Heart left ventricle (tissue), 16 donors: ENCODE measurements around the gene SORL1. TPM values are rescaled to one million over a fixed set of nuclear protein-coding genes. Genes with fewer than 3 reads are reported as not detected.

Experiments used
- ATAC-seq, 4 donors: fragments of 200-7000 bp; cut with Tn5 transposase; one replicate each; pipeline ENCODE4 v1.9.1; 2020 to 2022; ENCODE audit warnings: moderate library complexity in 4 of 4, mild to moderate bottlenecking in 3 of 4, moderate number of reproducible peaks in 1 of 4
- DNase-seq, 5 donors: peaks; one replicate each; pipeline ENCODE4 v3.0.0-alpha.2; 2020
- H3K27ac ChIP-seq, 12 donors: fragments of 200-600 bp; sonication (generic) in 4 of 12; one replicate each; pipeline versions ENCODE4 v1.5.0 to v1.8.0; 2016 to 2022; ENCODE audit warnings: mild to moderate bottlenecking in 2 of 12
- H3K27me3 ChIP-seq, 9 donors: fragments of 200-600 bp; sonication (generic) in 2 of 9; one replicate each; pipeline versions ENCODE4 v1.5.1 to v1.8.0; 2016 to 2022; ENCODE audit warnings: mild to moderate bottlenecking in 3 of 9
- H3K36me3 ChIP-seq, 9 donors: fragments of 200-600 bp; sonication (generic) in 2 of 9; one replicate each; pipeline versions ENCODE4 v1.5.0 to v1.8.0; 2018 to 2022; ENCODE audit warnings: mild to moderate bottlenecking in 2 of 9
- H3K4me1 ChIP-seq, 12 donors: fragments of 200-600 bp; sonication (generic) in 4 of 12; one replicate each; pipeline versions ENCODE4 v1.5.0 to v1.8.0; 2016 to 2022; ENCODE audit warnings: mild to moderate bottlenecking in 3 of 12
- H3K4me3 ChIP-seq, 12 donors: fragments of 200-600 bp; sonication (generic) in 4 of 12; one replicate each; pipeline versions ENCODE4 v1.5.0 to v1.8.0; 2017 to 2022; ENCODE audit warnings: mild to moderate bottlenecking in 9 of 12, moderate library complexity in 4 of 12
- H3K9me3 ChIP-seq, 12 donors: fragments of 200-600 bp; sonication (generic) in 4 of 12; one replicate each; pipeline versions ENCODE4 v1.5.0 to v1.8.0; 2016 to 2022; ENCODE audit warnings: mild to moderate bottlenecking in 1 of 12
- POLR2A ChIP-seq, 2 donors: fragments of 450-650 bp; IDR thresholded peaks; one replicate each; pipeline ENCODE4 v1.6.1; 2017; ENCODE audit warnings: antibody characterized with exemption in 2 of 2, mild to moderate bottlenecking in 2 of 2, moderate library complexity in 2 of 2
- WGBS, 4 donors: extraction: QIAGEN DNeasy Blood & Tissue Kit in 2 of 4; methylation state at CpG; one replicate each; pipeline versions ENCODE4 v1.1.5 to v1.1.7; 2013 to 2018; 5-methylcytosine and 5-hydroxymethylcytosine counted together
- intact Hi-C, 10 donors: fragments of 100-400 bp; cut with DNase I; formaldehyde crosslinking; loops; one replicate each; pipeline versions ENCODE4 v1.11.1 to v1.14.2; 2022
- polyA plus RNA-seq, 2 donors: library from polyadenylated mRNA; stranded (reverse); fragments of 200-250 nt; gene quantifications; one replicate each; pipeline ENCODE4 v1.2.3, GENCODE V29; 2013
- total RNA-seq, 9 donors: library from RNA; depleted of rRNA in 2 of 9; stranded (reverse); fragments of >200 nt in 2 of 9; fragmentation: NEBNext Ultra II Directional in 3 of 9; extraction: Animal tissue kit (Norgen Biotek cat#: 25700) in 3 of 9; gene quantifications; one replicate each; pipeline versions ENCODE4 v1.1.0 to v1.2.4, GENCODE V29; 2016 to 2023
- TF ChIP-seq, protein P1 (sequence below), 12 donors: fragments of 200-600 bp; sonication (generic) in 4 of 12; IDR thresholded peaks; one replicate each; pipeline versions ENCODE4 v1.5.0 to v1.8.0; 2018 to 2022; ENCODE audit warnings: antibody characterized with exemption in 12 of 12, mild to moderate bottlenecking in 5 of 12
- donor health status: ischemic (EF 13 %, LVEDD 7.1; RV severe dilation, severe dysfunction).
- donor health status: healthy with polysubstance abuse.
- donor health status: DM: no; HTN: yes; CAD: no.
- donor health status: DM: no; HTN: no; CAD: no.
- donor health status: ischemic (EF 25% LVEDD 6.9; RV normal size, moderate dysfunction).
- donor health status: ischemic (EF 25% LVEDD 5.7; RV mildly dilated, moderate dysfunction).
- donor health status: healthy.
- donor health status: DM: yes; HTN: yes; CAD: no.
- donor health status: ischemic (EF 35%, LVEDD 5.7; RV mildly dilated, moderate dysfunction).
- donor health status: nonischemic (EF 11% LVEDD 7.7; RV severe dilation, severe dysfunction).
- donor health status: DM: yes; HTN: yes; CAD: no.
- donor health status: PGD.
- donor health status: ischemic (EF 29% LVEDD 5.4; RV normal size, mild dysfunction).
- donor health status: nonischemic (EF 23%, LVEDD 6.1; RV moderate dilation, normal function).

The SORL1 gene
- total and polyA plus RNA-seq, 11 donors = 0.72 to 20.5 (median 5.2) TPM

DNA sequence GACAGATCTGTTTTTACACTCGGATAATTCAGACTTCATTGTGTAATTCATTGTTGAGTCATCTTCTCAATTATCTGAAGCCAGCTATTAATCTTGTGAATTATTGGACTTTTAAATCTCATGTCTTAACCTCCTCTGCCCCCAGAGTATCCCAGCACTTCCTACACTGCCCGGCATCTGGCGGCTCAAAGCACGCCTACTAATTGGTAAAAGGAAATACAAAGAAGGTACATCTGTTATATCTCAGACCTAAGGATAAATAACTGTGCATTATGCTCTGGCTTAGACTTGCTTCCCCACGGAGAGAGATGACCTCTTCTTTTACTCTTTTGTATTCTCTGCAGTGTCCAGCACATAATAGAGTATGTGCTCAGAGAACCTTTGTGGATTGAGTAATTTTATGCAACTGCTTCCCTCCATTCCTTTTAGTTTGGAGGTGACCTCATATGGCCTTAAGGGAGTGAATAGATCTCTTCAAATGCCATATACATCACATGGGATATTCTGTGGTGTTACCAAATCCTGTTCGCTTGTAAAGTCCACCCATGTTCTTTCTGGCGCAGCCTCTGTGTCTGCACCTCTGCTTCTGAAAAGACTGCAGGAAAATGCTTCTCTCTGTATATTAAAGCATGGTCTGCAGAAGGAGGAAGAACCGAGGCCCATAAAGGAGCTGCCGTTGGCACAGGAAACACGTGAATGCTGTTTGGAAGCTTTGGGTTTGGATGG is 126.3 kb downstream of the SORL1 start:
- H3K9me3 ChIP-seq = peaks cover 0 to 9% (median 0%) of the 10 kb centered on the region in 12 donors
- no peak overlapping the region for H3K4me3 ChIP-seq
- no peaks in the 10 kb centered on the region for H3K27me3 ChIP-seq
- ATAC-seq = no peak
- DNase-seq = no peak
- intact Hi-C loops = loop anchor here in 1 of 10 donors (5.0 kb wide), 1 partner anchor 126 kb away; the partner anchor contains the start of genes SORL1 and SORL1-AS1
- 57 to 66% (median 62%) methylated on average over 10 of the region's 10 CpGs for WGBS, 4 donors
- H3K4me1 ChIP-seq = peaks cover 0 to 60% (median 0%) of the 10 kb centered on the region in 12 donors
- TF ChIP-seq, protein P1, sequence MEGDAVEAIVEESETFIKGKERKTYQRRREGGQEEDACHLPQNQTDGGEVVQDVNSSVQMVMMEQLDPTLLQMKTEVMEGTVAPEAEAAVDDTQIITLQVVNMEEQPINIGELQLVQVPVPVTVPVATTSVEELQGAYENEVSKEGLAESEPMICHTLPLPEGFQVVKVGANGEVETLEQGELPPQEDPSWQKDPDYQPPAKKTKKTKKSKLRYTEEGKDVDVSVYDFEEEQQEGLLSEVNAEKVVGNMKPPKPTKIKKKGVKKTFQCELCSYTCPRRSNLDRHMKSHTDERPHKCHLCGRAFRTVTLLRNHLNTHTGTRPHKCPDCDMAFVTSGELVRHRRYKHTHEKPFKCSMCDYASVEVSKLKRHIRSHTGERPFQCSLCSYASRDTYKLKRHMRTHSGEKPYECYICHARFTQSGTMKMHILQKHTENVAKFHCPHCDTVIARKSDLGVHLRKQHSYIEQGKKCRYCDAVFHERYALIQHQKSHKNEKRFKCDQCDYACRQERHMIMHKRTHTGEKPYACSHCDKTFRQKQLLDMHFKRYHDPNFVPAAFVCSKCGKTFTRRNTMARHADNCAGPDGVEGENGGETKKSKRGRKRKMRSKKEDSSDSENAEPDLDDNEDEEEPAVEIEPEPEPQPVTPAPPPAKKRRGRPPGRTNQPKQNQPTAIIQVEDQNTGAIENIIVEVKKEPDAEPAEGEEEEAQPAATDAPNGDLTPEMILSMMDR (IDR thresholded peaks at IDR 0.05) = no peak
- no peak for TF ChIP-seq POLR2A (IDR thresholded peaks at IDR 0.05)
- H3K36me3 ChIP-seq = peaks cover 0 to 25% (median 0%) of the 10 kb centered on the region in 9 donors
- peak overlapping the region in 1 of 12 donors; percentile 11 for H3K27ac ChIP-seq

DNA sequence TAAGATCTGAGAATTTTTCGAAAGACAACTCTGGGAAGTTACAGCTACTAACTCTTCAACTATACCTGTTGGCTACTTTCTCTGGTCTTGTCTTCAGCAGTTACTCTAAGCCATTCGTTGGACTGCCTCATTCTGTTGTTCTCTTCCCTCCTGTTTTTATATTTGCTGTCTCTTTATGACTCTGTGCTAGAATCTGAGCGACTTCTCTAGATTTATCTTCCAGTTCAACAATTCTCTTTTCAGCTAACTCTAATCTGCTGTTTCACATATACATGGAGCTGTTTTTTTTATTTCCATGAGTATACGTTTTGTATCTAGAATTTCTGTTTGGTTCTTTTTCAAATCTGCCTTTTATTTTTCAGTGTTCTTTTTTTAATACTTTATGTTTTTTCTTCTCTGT is 128.0 kb downstream of the SORL1 start:
- intact Hi-C loops = no loop called here
- Histone ChIP-seq H3K4me3 (no peak overlapping the region), H3K4me1 (peaks cover 0 to 44% (median 0%) of the 10 kb centered on the region in 12 donors), H3K27me3 (no peaks in the 10 kb centered on the region), H3K27ac (no peak overlapping the region), H3K9me3 (peaks cover 0 to 9% (median 0%) of the 10 kb centered on the region in 12 donors), H3K36me3 (peaks cover 0 to 24% (median 0%) of the 10 kb centered on the region in 9 donors)
- no peak for DNase-seq
- ATAC-seq = no peak
- no peak for TF ChIP-seq POLR2A (IDR thresholded peaks at IDR 0.05)
- TF ChIP-seq, protein P1 (IDR thresholded peaks at IDR 0.05) = no peak
- WGBS, 4 donors = 89 to 92% (median 90%) methylated on average over 4 of the region's 4 CpGs

DNA sequence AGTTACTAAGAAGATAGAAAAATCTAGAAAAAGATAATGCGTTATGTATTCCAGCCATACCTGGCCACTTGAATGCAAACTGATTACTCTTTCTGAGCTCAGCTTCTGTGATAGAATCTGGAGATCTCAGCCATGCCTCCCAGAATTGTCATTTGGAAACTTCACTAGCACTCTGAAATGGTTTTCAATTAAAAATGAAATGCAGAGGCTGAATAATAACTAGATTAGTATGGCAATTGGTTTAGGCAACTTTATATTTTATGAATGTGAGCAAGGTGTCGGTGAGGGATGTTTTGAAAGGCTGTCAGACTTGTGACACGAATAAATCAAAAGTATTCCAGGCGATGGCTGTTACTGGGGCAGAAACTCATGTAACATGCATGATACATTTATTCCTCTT is 129.5 kb downstream of the SORL1 start:
- Histone ChIP-seq H3K27me3 (no peaks in the 10 kb centered on the region), H3K9me3 (peaks cover 0 to 9% (median 0%) of the 10 kb centered on the region in 12 donors), H3K4me3 (no peak overlapping the region), H3K36me3 (peaks cover 0 to 33% (median 0%) of the 10 kb centered on the region in 9 donors), H3K4me1 (peaks cover 0 to 33% (median 0%) of the 10 kb centered on the region in 12 donors), H3K27ac (peak overlapping the region in 1 of 12 donors; percentile 67)
- intact Hi-C loops = no loop called here
- ATAC-seq (no peak), DNase-seq (no peak)
- TF ChIP-seq POLR2A (IDR thresholded peaks at IDR 0.05) = no peak
- TF ChIP-seq, protein P1 (IDR thresholded peaks at IDR 0.05) = no peak
- 90 to 93% (median 91%) methylated on average over 4 of the region's 4 CpGs for WGBS, 4 donors

DNA sequence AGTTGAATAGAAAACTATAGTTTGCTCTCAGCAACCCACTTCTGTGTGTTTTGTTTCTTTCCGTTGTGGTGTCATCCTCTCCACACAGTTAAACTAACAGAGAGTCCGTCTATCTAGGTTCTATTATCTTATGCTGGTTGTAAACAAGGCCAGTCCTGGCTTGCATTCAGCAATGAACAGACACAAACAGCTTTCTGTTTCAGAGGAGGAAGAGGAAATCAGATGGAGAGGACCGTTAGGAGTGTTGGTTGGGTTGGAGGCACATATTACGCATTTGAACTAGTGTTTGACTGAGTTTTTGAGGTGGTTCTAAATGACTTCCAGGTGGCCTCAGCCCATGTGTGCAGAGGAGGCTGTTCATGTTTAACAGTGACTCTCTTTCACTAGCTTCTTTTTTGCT is 130.2 kb downstream of the SORL1 start:
- peaks cover 0 to 35% (median 0%) of the 10 kb centered on the region in 9 donors for H3K36me3 ChIP-seq
- 32 to 54% (median 42%) methylated on average over 4 of the region's 4 CpGs for WGBS, 4 donors
- DNase-seq (no peak), ATAC-seq (peak in 1 of 4 donors; percentile 37)
- TF ChIP-seq POLR2A (IDR thresholded peaks at IDR 0.05) = no peak
- TF ChIP-seq, protein P1 (IDR thresholded peaks at IDR 0.05) = no peak
- peak overlapping the region in 1 of 12 donors; percentile 67 for H3K27ac ChIP-seq
- H3K4me3 ChIP-seq = peak overlapping the region in 1 of 12 donors; percentile 2
- H3K4me1 ChIP-seq = peaks cover 0 to 32% (median 0%) of the 10 kb centered on the region in 12 donors
- H3K27me3 ChIP-seq = no peaks in the 10 kb centered on the region
- intact Hi-C loops = no loop called here
- H3K9me3 ChIP-seq = peaks cover 0 to 9% (median 0%) of the 10 kb centered on the region in 12 donors
